ENCODE results near the gene FIGLA. TPM values are rescaled to one million over a fixed set of nuclear protein-coding genes. Genes with fewer than 3 reads are reported as not detected.
"Not testable (repeated sequence)": the region's sequence is repeated elsewhere in the genome, so short reads cannot be mapped to it uniquely, and the experiment has no call there.

Gene FIGLA
- total RNA-seq, 1 donor = not detected

DNA sequence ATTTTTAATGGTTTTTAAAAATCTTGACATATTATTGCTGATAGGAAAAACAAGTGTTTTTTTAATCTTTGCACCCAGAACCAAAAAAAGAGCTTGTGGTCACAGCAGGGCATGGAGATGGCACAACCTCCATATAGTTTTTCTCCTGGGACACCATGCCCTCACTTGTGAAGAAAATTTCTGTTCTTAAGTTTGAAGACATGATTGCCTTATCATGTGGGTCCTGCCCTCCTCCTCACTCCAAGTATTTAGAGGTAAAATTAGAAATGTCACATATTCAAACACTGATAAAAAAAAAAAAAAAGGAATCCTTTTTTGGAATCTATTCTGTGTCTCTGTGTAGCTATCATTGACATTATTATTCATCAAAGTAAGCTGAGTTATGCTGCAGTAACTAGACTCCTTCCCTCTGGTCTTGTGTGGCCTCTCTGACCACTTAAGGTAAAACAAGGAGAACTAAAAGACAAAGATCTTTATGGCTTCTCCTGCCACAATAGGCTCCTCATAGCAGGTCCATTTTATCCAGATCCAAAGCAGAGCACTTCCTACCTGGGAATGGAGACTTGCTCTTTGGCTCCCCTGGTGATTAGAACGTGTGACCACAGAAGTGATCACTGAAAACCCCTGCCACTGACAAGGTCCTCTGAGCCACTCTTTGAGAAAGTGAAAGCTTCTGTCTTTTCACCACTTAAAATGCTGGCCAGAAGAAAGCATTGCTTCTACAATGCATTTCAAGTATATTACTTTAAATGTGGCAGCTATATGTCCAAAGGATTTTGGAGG is 42.2 kb downstream of the FIGLA start:
- Histone ChIP-seq H3K4me1 (ENCODE audit: insufficient read depth, low read length) (no peaks in the 10 kb centered on the region), H3K9me3 (ENCODE audit: low read depth, low read length) (no peaks in the 10 kb centered on the region), H3K27me3 (ENCODE audit: insufficient read depth, low read length) (no peaks in the 10 kb centered on the region), H3K4me3 (ENCODE audit: low read length) (no peak overlapping the region)

GRCh38 chr2:70747284-70747683 is 43.2 kb downstream of the FIGLA start:
- no peaks in the 10 kb centered on the region for H3K9me3 ChIP-seq (ENCODE audit: low read depth, low read length)
- no peaks in the 10 kb centered on the region for H3K4me1 ChIP-seq (ENCODE audit: insufficient read depth, low read length)
- H3K27me3 ChIP-seq (ENCODE audit: insufficient read depth, low read length) = no peaks in the 10 kb centered on the region
- H3K4me3 ChIP-seq (ENCODE audit: low read length) = no peak overlapping the region

GRCh38 chr2:70746094-70746974 is 44.1 kb downstream of the FIGLA start:
- H3K9me3 ChIP-seq (ENCODE audit: low read depth, low read length) = no peaks in the 10 kb centered on the region
- H3K4me1 ChIP-seq (ENCODE audit: insufficient read depth, low read length) = no peaks in the 10 kb centered on the region
- H3K4me3 ChIP-seq (ENCODE audit: low read length) = no peak overlapping the region
- H3K27me3 ChIP-seq (ENCODE audit: insufficient read depth, low read length) = no peaks in the 10 kb centered on the region

- Histone ChIP-seq H3K9me3 (ENCODE audit: low read depth, low read length) (no peaks in the 10 kb centered on the region), H3K4me3 (ENCODE audit: low read length) (no peak overlapping the region), H3K27me3 (ENCODE audit: insufficient read depth, low read length) (no peaks in the 10 kb centered on the region), H3K4me1 (ENCODE audit: insufficient read depth, low read length) (no peaks in the 10 kb centered on the region)
Observed at GRCh38 chr2:70745276-70745825, 45.1 kb downstream of the FIGLA start.

DNA sequence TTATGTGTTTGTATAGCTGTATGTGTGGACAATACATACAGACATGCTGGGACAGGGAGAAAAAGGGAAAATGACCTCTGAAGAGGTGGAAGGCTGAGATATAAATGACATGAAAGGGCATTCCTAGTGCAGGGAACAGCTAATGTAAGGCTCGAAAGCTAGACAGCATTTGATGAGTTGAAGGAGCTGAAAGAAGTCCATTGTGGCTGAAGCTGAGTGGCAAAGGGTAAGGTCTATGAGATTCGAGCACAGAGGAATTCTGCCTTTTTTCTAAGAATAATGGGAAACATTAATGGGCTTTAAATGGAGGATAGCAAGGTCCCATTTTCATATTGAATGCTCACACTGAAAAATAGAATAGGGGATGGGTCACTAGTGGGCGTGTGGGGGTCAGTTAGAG is 46.0 kb downstream of the FIGLA start:
- Histone ChIP-seq H3K9me3 (ENCODE audit: low read depth, low read length) (no peaks in the 10 kb centered on the region), H3K27me3 (ENCODE audit: insufficient read depth, low read length) (no peaks in the 10 kb centered on the region), H3K4me1 (ENCODE audit: insufficient read depth, low read length) (no peaks in the 10 kb centered on the region), H3K4me3 (ENCODE audit: low read length) (no peak overlapping the region)

DNA sequence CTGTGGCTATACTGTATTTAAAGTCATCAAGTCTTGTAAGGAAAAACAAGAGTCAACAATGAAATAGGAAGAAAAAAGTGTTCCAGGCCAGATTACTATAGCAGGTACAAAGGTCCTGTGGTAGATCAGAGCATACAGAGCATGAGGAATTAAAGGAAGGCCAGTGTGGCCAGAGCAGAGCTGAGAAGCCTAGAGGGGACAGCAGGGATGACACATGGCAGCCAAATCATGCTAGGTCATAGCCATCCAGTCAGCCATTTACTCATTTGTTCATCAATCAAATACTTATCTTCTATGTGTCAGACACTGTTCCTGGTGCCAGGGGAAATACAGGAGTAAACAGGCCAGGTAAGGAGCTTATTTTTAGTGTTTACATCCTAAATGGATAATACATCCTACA is 46.8 kb downstream of the FIGLA start:
- no peaks in the 10 kb centered on the region for H3K27me3 ChIP-seq (ENCODE audit: insufficient read depth, low read length)
- H3K4me3 ChIP-seq (ENCODE audit: low read length) = no peak overlapping the region
- no peaks in the 10 kb centered on the region for H3K4me1 ChIP-seq (ENCODE audit: insufficient read depth, low read length)
- H3K9me3 ChIP-seq (ENCODE audit: low read depth, low read length) = no peaks in the 10 kb centered on the region

- H3K4me1 ChIP-seq (ENCODE audit: insufficient read depth, low read length) = no peaks in the 10 kb centered on the region
- H3K4me3 ChIP-seq (ENCODE audit: low read length) = no peak overlapping the region
- no peaks in the 10 kb centered on the region for H3K27me3 ChIP-seq (ENCODE audit: insufficient read depth, low read length)
- no peaks in the 10 kb centered on the region for H3K9me3 ChIP-seq (ENCODE audit: low read depth, low read length)
Observed at GRCh38 chr2:70743068-70743467, 47.4 kb downstream of the FIGLA start.

- H3K27me3 ChIP-seq (ENCODE audit: insufficient read depth, low read length) = not testable (repeated sequence)
Observed at GRCh38 chr2:70739492-70739891, 51.0 kb downstream of the FIGLA start.

DNA sequence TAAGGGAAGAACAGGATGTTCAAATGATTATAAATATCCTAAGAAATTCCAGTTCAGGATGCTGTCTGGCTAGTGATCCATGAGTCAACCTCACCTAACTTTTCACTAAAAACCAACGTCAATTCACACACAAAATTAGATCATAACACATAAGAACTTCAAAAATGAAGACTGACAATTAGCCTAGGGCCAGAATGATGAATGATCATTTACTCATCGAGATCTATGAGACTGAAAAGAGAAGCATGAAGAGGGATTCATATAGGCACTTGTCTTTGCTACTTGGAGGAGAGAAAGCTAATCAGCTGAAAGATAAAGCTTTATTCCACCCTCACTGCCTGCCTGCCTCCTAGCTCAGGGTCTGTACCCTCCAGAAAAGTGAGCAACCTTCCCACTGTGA is 52.3 kb downstream of the FIGLA start:
- no peak overlapping the region for H3K4me3 ChIP-seq (ENCODE audit: low read length)
- no peaks in the 10 kb centered on the region for H3K4me1 ChIP-seq (ENCODE audit: insufficient read depth, low read length)
- H3K27me3 ChIP-seq (ENCODE audit: insufficient read depth, low read length) = peaks cover 3% of the 10 kb centered on the region
- no peaks in the 10 kb centered on the region for H3K9me3 ChIP-seq (ENCODE audit: low read depth, low read length)

More at GRCh38 chr2:70739492-70739891, 51.0 kb downstream of the FIGLA start:
- H3K4me3 ChIP-seq (ENCODE audit: low read length); H3K4me1 ChIP-seq (ENCODE audit: insufficient read depth, low read length); H3K9me3 ChIP-seq (ENCODE audit: low read depth, low read length): not testable (repeated sequence)

DNA sequence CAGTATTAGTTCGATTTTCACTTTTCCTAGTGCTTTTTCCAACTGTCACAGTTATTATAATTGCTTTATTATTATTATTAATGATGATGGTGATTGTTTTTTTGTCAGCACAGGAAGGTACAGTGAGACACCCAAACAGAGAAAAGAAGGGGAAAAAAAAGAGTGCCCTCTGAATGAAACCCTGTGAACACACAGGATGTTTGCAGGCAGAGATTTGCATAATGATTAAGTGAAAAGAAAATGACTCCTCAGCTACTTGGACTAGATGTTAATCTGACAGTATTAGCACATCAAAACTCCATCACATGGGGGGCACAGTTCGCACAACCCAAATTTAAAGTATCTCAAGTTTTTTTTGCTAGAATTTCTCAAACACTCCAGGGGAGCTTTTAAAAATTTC is 55.4 kb downstream of the FIGLA start:
- H3K4me3 ChIP-seq (ENCODE audit: low read length) = no peak overlapping the region
- H3K4me1 ChIP-seq (ENCODE audit: insufficient read depth, low read length) = no peaks in the 10 kb centered on the region
- H3K9me3 ChIP-seq (ENCODE audit: low read depth, low read length) = no peaks in the 10 kb centered on the region
- H3K27me3 ChIP-seq (ENCODE audit: insufficient read depth, low read length) = peaks cover 3% of the 10 kb centered on the region

GRCh38 chr2:70733646-70734180 is 56.7 kb downstream of the FIGLA start:
- Histone ChIP-seq H3K4me3 (ENCODE audit: low read length) (no peak overlapping the region), H3K9me3 (ENCODE audit: low read depth, low read length) (no peaks in the 10 kb centered on the region), H3K4me1 (ENCODE audit: insufficient read depth, low read length) (no peaks in the 10 kb centered on the region), H3K27me3 (ENCODE audit: insufficient read depth, low read length) (peaks cover 3% of the 10 kb centered on the region)

DNA sequence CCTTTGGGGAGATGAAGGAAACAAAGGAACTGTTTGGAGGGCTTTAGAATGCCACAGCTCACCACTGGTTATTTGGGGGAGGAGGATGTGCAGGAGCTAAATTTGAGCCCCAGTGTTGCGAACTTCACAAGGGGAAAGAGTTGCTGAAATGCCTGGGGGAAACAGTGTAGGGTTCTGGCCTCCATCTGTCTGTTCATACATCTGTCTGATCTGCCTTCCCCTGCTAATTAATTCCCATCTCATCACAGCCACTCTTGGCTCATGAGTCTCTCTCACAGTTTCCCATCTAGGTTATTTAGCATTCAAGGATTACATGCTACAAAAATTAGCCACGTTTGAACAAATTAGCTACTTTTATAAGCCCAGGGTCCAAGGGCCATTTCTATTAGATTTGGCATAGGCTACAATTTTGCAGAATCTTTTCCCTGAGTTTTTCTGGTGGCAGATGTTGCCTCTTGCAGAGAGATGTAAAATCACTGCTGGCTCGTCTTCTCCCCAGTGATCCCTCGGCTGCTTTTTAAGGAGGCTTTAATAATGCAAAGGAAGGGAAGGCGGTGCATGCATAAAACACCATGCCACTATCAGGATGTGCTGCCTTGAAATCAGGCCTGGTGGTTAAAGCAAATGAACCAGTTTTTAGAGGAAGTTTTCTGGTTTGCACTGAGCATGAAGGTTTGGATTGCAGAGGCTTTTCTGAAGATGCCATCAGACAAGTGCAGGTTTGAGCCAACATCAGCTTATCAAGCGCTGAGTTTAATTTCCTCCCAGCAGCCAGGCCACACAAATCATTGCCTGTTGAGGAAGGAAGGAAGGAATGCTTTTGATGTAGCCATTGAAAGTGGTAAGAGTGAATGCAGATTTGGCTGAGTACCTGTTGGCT is 57.4 kb downstream of the FIGLA start:
- Histone ChIP-seq H3K9me3 (ENCODE audit: low read depth, low read length) (no peaks in the 10 kb centered on the region), H3K4me3 (ENCODE audit: low read length) (no peak overlapping the region), H3K27me3 (ENCODE audit: insufficient read depth, low read length) (peaks cover 3% of the 10 kb centered on the region), H3K4me1 (ENCODE audit: insufficient read depth, low read length) (no peaks in the 10 kb centered on the region)

GRCh38 chr2:70730730-70731129 is 59.7 kb downstream of the FIGLA start:
- Histone ChIP-seq H3K4me3 (ENCODE audit: low read length) (no peak overlapping the region), H3K9me3 (ENCODE audit: low read depth, low read length) (no peaks in the 10 kb centered on the region), H3K27me3 (ENCODE audit: insufficient read depth, low read length) (no peaks in the 10 kb centered on the region), H3K4me1 (ENCODE audit: insufficient read depth, low read length) (no peaks in the 10 kb centered on the region)

- Histone ChIP-seq H3K27me3 (ENCODE audit: insufficient read depth, low read length) (no peaks in the 10 kb centered on the region), H3K9me3 (ENCODE audit: low read depth, low read length) (no peaks in the 10 kb centered on the region), H3K4me3 (ENCODE audit: low read length) (no peak overlapping the region), H3K4me1 (ENCODE audit: insufficient read depth, low read length) (no peaks in the 10 kb centered on the region)
Observed at GRCh38 chr2:70729647-70730046, 60.8 kb downstream of the FIGLA start.

Measured in mononuclear cell (primary cell).